ENCODE measurements around the gene MED12L.

The MED12L gene

GRCh38 chr3:151113343-151113742, 27.9 kb downstream of the MED12L start:
- TF ChIP-seq CTCF (IDR thresholded peaks at IDR 0.05; ENCODE audit: control extremely low read depth, extremely low read depth, low read depth, missing control alignments), result no peak
- no peak for DNase-seq (ENCODE audit: extremely low spot score)
- ChIA-PET CTCF (interaction anchor here (1.5 kb wide), 1 partner anchor 18 kb away, joined by 3 read pairs; no protein-coding TSS in a partner anchor), POLR2A (no interaction called here)

GRCh38 chr3:151117047-151117446, 31.6 kb downstream of the MED12L start:
- ChIA-PET CTCF (no interaction called here), POLR2A (no interaction called here)
- no peak for TF ChIP-seq CTCF (IDR thresholded peaks at IDR 0.05; ENCODE audit: control extremely low read depth, extremely low read depth, low read depth, missing control alignments)
- DNase-seq (ENCODE audit: extremely low spot score), result no peak

- ChIA-PET CTCF (interaction anchor here (1.0 to 1.5 kb wide), 2 partner anchors 9 to 15 kb away, joined by 3 read pairs; no protein-coding TSS in a partner anchor), POLR2A (no interaction called here)
- DNase-seq (ENCODE audit: extremely low spot score), result no peak
- no peak for TF ChIP-seq CTCF (IDR thresholded peaks at IDR 0.05; ENCODE audit: control extremely low read depth, extremely low read depth, low read depth, missing control alignments)
Observed at GRCh38 chr3:151119188-151119587, 33.7 kb downstream of the MED12L start.

- POLR2A ChIA-PET, result no interaction called here
- CTCF ChIA-PET, result interaction anchor here (1.5 kb wide), 1 partner anchor 9 kb away, joined by 5 read pairs; no protein-coding TSS in a partner anchor
- no peak for DNase-seq (ENCODE audit: extremely low spot score)
- no peak for TF ChIP-seq CTCF (IDR thresholded peaks at IDR 0.05; ENCODE audit: control extremely low read depth, extremely low read depth, low read depth, missing control alignments)
Observed at GRCh38 chr3:151120409-151120808, 34.9 kb downstream of the MED12L start.

GRCh38 chr3:151121016-151121415, 35.6 kb downstream of the MED12L start:
- no peak for TF ChIP-seq CTCF (IDR thresholded peaks at IDR 0.05; ENCODE audit: control extremely low read depth, extremely low read depth, low read depth, missing control alignments)
- CTCF ChIA-PET, result interaction anchor here (1.5 kb wide), 1 partner anchor 10 kb away, joined by 5 read pairs; no protein-coding TSS in a partner anchor

DNA sequence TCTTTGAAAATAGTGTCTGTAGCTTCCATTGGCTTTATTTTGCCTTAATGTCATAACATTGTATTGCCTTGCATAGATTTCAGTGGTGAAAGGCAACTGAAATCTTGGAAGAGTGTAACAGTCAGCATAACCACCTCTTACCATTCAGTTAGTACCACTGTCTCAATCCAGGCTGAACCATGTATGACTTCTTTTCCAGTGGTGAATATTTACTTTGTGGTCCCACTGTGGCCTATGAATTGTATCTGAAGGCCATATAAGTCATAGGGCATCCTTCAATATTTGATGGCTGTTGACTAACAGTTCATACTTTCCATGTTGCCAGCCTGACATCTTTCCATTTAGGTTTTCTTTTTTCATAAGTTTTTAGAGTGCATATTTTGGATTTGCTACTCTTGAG, 38.4 kb downstream of the MED12L start:
- POLR2A ChIA-PET, result no interaction called here
- CTCF ChIA-PET, result no interaction called here
- no peak for DNase-seq (ENCODE audit: extremely low spot score)

More at GRCh38 chr3:151121016-151121415, 35.6 kb downstream of the MED12L start:
- POLR2A ChIA-PET, result no interaction called here
- DNase-seq (ENCODE audit: extremely low spot score), result no peak

More for the DNA sequence above, 38.4 kb downstream of the MED12L start:
- TF ChIP-seq CTCF (IDR thresholded peaks at IDR 0.05; ENCODE audit: control extremely low read depth, extremely low read depth, low read depth, missing control alignments), result no peak

Data from GM10248 (cell line).